HG03280 (cell line): Measurements from ENCODE around the gene AMBN.
"Not testable (repeated sequence)": the region's sequence is repeated elsewhere in the genome, so short reads cannot be mapped to it uniquely, and the experiment has no call there.

Experiments used
- ATAC-seq: cut with Tn5 transposase; IDR thresholded peaks from one replicate; pipeline ENCODE4 v1.9.1; 2021; ENCODE audit warnings: mild to moderate bottlenecking, moderate library complexity; ENCODE audit not compliant: unreplicated experiment

AMBN gene

DNA sequence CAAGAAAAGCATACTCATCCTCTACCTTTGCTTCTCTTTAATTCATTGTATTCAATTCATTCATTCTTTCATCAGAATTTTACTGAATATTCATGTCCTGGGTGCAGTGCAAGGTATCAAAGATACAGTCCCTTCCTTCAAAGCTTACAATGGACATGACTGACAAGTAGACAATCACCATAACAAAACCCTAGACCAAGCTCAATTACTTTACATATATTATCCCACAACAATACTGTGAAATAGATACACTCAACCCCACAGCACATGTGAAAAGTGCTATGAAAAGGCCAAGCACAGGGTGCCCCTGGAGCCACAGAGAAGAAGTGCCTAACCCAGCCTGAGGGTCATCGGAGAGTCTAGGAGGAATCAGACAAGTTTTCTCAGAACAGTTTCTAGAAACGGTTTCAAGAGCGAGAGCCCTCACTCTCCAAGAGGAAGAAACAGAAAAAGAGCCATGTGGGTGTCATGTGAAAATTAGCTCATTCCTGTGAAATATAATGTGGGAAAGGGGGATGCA is 15.3 kb downstream of the AMBN start:
- no peak for ATAC-seq

DNA sequence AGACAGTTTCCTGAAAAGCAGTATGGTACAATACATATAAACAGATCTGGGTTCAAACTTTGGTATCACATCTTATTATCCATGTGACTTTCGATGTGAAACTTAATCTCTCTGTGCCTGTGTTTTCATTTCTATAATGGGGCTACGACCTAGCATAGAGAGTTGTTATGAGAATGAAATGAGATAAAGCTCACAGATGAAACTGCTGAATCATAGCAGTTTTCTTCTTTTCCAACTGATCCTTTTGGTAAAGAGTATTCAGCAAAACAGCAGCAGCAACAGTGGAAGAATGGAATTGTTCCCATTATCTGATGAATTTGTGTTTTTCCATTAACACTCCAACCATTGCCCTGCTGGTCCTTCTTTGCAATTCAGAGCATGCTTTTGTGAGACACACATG is 16.3 kb downstream of the AMBN start:
- ATAC-seq = no peak

GRCh38 chr4:70613306-70614183 is 21.5 kb downstream of the AMBN start:
- ATAC-seq = no peak

- ATAC-seq = no peak
Observed at GRCh38 chr4:70614184-70614555, 22.1 kb downstream of the AMBN start.

GRCh38 chr4:70619288-70619687 is 27.2 kb downstream of the AMBN start:
- ATAC-seq = no peak

- no peak for ATAC-seq
Observed at GRCh38 chr4:70619778-70620177, 27.7 kb downstream of the AMBN start.

GRCh38 chr4:70623323-70623722 is 31.3 kb downstream of the AMBN start:
- no peak for ATAC-seq

- no peak for ATAC-seq
Observed at GRCh38 chr4:70624226-70624793, 32.3 kb downstream of the AMBN start.

DNA sequence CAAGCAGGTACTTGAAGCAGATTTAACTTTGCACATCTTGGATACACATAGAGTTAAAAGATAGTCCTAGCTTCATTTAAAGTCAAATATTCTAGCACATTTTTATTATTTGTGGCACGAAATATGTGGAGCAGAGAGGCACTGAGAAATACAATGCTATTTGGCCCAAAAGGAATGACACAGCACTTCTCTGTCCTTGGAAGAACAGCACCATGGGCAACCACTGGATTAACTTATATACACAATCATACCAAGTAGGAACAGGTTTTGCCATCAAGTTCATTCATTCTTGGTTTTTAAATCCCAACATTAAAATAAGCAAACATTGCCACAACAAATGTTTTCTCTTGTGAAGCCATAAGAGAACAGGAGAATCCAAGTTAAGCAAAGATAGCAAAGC is 35.6 kb downstream of the AMBN start:
- ATAC-seq = no peak

DNA sequence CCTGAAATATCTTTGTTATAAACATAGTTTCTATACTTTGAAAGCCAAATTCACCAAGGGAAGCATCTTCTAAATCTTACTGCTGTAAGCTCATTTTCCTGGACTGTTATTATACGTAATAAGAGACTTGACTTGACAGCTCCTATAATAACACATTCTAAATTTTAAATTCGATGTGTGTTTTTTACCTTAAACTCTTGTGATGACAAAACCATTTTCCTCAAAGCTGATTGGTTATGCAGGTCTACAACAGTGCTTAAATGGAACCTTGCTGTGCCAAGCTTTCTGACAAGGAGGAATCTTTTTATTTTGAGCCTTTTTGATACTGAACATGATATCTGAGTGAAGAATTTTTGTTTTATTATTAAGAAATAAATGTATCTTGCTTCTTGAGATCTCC is 36.4 kb downstream of the AMBN start, which contains the start of gene ENAM:
TSS of gene ENAM (plus strand) at position 301 of the 400 bp plus-strand sequence. CDS start 757 bp downstream, outside the sequence.
- no peak for ATAC-seq

GRCh38 chr4:70629469-70630090 is 37.5 kb downstream of the AMBN start:
- ATAC-seq = no peak

DNA sequence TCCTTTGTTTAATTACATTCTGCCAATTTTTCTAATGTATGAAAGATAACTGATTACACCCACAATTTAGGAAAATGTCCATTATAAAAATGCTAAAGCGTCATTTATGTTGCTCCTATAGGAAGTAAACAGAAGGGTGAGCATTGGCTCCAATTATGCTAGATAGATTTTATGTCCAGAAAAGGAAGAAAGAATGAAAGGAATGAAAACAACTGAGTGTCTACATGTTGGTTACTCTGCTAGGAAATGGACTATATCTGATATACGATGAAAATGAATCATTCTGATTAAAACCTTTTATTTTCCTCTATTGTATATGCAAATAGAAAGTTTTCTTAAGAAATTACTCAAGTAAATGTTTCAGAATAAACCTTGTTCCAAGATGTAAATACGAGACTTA is 38.1 kb downstream of the AMBN start:
- ATAC-seq = no peak

GRCh38 chr4:70632028-70632427 is 40.0 kb downstream of the AMBN start:
- no peak for ATAC-seq

DNA sequence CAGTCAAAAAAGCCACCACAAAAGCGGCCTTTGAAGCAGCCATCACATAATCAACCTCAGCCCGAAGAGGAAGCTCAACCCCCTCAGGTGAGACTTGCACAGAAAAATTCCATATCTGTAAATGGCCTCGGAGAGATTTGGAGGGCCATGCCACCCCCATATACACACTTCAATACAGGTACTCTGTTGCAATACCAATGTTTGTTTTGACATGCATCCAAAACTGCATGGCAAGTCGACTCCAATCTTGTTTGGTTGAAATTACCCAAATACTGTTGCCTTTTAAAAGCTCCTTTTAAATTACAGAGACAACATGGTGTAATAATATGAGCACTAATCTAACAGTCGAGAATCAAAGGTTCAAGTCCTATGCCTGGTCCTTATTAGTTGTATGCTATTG is 42.4 kb downstream of the AMBN start:
- no peak for ATAC-seq

- no peak for ATAC-seq
Observed at GRCh38 chr4:70637239-70637913, 45.3 kb downstream of the AMBN start.

DNA sequence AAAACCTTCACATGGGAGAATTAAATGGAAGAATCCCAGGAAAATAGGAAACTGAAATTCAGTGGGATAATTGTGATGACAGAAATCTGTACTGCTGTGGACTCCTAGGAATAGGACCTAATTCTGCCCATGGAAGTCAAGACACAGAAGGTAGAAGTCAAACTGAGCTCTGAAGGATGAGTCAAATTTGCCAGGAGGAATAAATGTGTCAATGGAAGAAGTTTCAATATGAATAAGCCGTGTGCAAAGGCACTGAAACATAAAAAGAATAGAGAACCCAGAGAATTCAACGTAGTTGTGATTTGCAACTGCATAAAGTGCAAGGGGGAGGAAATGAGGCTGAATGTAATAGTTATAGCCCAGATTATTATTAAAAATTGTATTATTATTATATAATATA is 48.1 kb downstream of the AMBN start:
- ATAC-seq = no peak

GRCh38 chr4:70650741-70651140 is 58.7 kb downstream of the AMBN start:
- not testable (repeated sequence) for ATAC-seq

- no peak for ATAC-seq
Observed at GRCh38 chr4:70651864-70652506, 59.9 kb downstream of the AMBN start.

GRCh38 chr4:70654605-70655011 is 62.6 kb downstream of the AMBN start:
- ATAC-seq = no peak
